ENCODE data around the gene AOAH.

The AOAH gene

DNA sequence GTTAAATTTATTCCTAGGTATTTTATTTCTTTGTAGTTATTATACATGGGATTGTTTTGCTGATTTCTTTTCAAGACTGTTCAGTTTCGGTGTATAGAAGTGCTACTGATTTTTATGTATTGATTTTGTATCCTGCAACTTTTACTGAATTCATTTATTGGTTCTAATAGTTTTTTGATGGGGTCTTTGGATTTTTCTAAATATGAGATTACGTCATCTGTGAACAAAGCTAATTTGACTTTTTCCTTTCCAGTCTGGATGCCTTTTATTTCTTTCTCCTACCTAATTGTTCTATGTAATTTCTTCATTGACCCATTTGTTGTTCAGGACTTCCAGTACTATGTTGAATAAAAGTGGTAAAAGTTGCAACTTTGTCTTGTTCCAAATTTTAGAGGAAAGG, 5.8 kb upstream of the AOAH start:
- Histone ChIP-seq H3K4me3 (no peak overlapping the region), H3K27ac (no peak overlapping the region)
- TF ChIP-seq, protein P1, sequence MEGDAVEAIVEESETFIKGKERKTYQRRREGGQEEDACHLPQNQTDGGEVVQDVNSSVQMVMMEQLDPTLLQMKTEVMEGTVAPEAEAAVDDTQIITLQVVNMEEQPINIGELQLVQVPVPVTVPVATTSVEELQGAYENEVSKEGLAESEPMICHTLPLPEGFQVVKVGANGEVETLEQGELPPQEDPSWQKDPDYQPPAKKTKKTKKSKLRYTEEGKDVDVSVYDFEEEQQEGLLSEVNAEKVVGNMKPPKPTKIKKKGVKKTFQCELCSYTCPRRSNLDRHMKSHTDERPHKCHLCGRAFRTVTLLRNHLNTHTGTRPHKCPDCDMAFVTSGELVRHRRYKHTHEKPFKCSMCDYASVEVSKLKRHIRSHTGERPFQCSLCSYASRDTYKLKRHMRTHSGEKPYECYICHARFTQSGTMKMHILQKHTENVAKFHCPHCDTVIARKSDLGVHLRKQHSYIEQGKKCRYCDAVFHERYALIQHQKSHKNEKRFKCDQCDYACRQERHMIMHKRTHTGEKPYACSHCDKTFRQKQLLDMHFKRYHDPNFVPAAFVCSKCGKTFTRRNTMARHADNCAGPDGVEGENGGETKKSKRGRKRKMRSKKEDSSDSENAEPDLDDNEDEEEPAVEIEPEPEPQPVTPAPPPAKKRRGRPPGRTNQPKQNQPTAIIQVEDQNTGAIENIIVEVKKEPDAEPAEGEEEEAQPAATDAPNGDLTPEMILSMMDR (IDR thresholded peaks at IDR 0.05) = no peak
- no peak for DNase-seq (ENCODE audit: low spot score)

DNA sequence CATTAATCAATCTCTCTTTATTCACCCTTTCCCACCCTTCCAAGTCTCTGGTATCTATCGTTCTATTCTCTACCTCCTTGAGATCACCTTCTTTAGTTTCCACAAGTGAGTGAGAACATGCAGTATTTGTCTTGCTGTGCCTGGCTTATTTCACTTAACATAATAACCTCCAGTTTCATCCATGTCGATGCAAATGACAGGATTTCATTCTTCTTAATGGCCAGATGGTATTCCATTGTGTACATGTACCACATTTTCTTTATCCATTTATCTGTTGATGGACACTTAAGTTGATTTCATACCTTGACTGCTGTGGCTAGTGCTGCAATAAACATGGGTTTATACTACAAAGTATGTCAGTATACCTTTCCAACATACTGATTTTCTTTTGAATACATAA, 3.8 kb upstream of the AOAH start:
- DNase-seq (ENCODE audit: low spot score) = no peak
- H3K27ac ChIP-seq = no peak overlapping the region
- H3K4me3 ChIP-seq = no peak overlapping the region
- TF ChIP-seq, protein P1 (IDR thresholded peaks at IDR 0.05) = no peak

GRCh38 chr7:36726806-36727503, 2.7 kb upstream of the AOAH start:
- TF ChIP-seq, protein P1 (IDR thresholded peaks at IDR 0.05) = no peak
- no peak for DNase-seq (ENCODE audit: low spot score)
- Histone ChIP-seq H3K4me3 (no peak overlapping the region), H3K27ac (no peak overlapping the region)

DNA sequence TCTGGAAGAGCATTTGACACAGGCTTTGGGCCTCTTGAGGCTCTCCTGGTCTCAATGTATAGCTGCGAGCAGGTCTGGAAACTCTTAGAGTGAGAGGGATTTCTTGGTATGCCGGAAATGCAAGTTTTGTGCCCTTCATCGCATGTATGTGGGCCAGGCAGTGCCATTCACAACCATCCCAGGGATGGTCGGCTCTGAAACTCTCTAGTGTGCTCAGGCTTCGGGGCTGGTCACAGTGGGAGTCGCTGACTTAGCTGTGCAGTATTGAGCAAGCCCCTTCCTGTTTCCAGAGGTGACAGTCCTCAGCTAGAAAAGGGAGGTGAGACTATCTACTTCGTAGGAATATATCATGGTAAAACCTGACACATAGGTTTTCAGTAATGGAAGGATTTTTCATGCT, 2.0 kb upstream of the AOAH start:
- no peak overlapping the region for H3K27ac ChIP-seq
- no peak overlapping the region for H3K4me3 ChIP-seq
- TF ChIP-seq, protein P1 (IDR thresholded peaks at IDR 0.05) = no peak
- no peak for DNase-seq (ENCODE audit: low spot score)

DNA sequence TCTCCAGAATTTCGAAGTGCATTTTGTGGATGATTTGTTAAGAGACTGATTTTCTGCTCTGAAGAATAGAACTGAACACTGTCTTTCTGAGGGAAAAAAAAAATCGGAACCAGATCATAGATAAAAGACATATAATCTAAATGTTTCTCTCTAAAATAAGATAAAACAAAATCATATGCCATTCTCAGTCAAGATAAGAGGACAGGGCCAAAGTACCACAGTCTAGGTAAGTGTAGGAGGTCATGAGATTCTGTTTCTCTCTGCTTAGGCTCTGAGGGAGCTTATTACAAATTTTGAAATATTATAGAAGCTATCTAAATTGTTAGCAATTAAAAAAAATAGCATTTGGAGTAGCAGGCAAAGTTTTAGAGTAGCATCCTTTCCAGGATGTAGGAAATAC, 702 bp upstream of the AOAH start:
- H3K27ac ChIP-seq = no peak overlapping the region
- TF ChIP-seq, protein P1 (IDR thresholded peaks at IDR 0.05) = no peak
- no peak overlapping the region for H3K4me3 ChIP-seq
- no peak for DNase-seq (ENCODE audit: low spot score)

DNA sequence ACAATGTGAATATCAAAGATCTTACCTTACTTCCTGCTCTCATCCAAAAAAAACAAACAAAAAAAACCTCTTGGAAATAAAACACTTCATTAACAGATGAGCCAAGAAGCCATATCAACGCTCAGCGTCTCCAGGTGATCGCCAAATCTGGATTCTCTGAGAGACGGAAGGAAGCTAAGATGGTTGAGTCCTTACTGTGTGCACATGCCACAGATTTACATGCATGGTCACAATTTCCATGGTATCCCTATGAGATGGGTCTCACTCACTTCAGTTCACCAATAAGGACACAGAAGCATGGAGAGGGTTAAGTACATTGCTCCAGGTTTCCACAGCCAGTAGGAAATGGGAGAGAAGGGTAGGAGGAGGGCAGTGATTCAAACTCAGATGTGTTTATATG, 1.0 kb downstream of the AOAH start:
- Histone ChIP-seq H3K4me3 (no peak overlapping the region), H3K27ac (no peak overlapping the region)
- DNase-seq (ENCODE audit: low spot score) = no peak
- TF ChIP-seq, protein P1 (IDR thresholded peaks at IDR 0.05) = no peak

DNA sequence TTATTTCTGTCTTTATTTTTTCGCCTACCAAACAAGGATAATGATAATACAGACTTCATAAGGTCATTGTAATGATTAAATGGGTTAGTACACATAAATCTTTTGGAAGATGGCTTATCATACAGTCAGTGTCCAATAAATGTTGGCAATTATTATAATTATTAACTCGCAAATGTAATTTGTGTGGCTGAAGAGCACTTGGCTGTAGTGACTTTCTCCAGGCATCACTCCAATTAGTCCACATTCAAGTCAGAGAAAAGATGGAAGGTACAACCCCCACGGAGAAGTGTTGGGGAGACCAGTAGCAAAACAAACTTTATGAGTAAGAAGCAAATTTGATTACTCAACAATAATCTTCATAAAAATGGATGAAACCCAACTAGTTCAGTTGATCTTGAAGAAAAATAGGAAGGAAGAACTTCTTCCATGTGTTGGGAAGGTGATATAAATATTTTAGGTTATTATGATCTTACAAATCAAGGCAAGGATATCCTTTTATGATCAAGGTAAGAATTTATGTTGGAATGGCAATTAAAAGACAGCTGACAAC, 5.1 kb downstream of the AOAH start:
- DNase-seq (ENCODE audit: low spot score) = no peak
- Histone ChIP-seq H3K27ac (no peak overlapping the region), H3K4me3 (no peak overlapping the region)
- TF ChIP-seq, protein P1 (IDR thresholded peaks at IDR 0.05) = no peak

Data from coronary artery (tissue), 2 donors.